Sigmoid colon (tissue), 7 donors: Measurements from ENCODE around the gene CNDP2. TPM values are rescaled to one million over a fixed set of nuclear protein-coding genes. Genes with fewer than 3 reads are reported as not detected.

ENCODE experiments used
- DNase-seq: peaks from one replicate; pipeline ENCODE4 v3.0.0-alpha.2; 2019
- H3K27ac ChIP-seq, 4 donors: fragments of 200-600 bp; sonication (generic); one replicate each; pipeline ENCODE4 v1.5.1; 2016 to 2019; ENCODE audit warnings: mild to moderate bottlenecking in 1 of 4
- H3K27me3 ChIP-seq, 3 donors: fragments of 200-600 bp; sonication (generic); one replicate each; pipeline ENCODE4 v1.5.1; 2019; ENCODE audit warnings: mild to moderate bottlenecking in 1 of 3
- H3K36me3 ChIP-seq, 4 donors: fragments of 200-600 bp; sonication (generic); one replicate each; pipeline ENCODE4 v1.5.1; 2016 to 2019
- H3K4me1 ChIP-seq, 4 donors: fragments of 200-600 bp; sonication (generic); one replicate each; pipeline ENCODE4 v1.5.1; 2017 to 2019
- H3K4me3 ChIP-seq, 4 donors: fragments of 200-600 bp; sonication (generic); one replicate each; pipeline ENCODE4 v1.5.1; 2017 to 2019; ENCODE audit warnings: mild to moderate bottlenecking in 2 of 4, moderate library complexity in 1 of 4
- H3K9me3 ChIP-seq, 4 donors: fragments of 200-600 bp in 3 of 4; sonication (generic) in 3 of 4; one replicate each; pipeline versions ENCODE4 v1.5.1 to v1.6.1; 2013 to 2019
- EP300 ChIP-seq, 4 donors: sonication (generic); formaldehyde crosslinking; IDR thresholded peaks; one replicate each; pipeline ENCODE4 v1.6.1; 2017; ENCODE audit warnings: antibody characterized with exemption in 4 of 4
- POLR2A ChIP-seq, 2 donors: fragments of 450-650 bp; IDR thresholded peaks; one replicate each; pipeline ENCODE4 v1.6.1; 2016; ENCODE audit warnings: antibody characterized with exemption in 2 of 2, mild to moderate bottlenecking in 2 of 2, moderate library complexity in 2 of 2
- POLR2AphosphoS5 ChIP-seq, 4 donors: sonication (generic); formaldehyde crosslinking; IDR thresholded peaks; one replicate each; pipeline ENCODE4 v1.6.1; 2017; ENCODE audit warnings: antibody characterized with exemption in 4 of 4
- WGBS, 2 donors: extraction: QIAGEN DNeasy Blood & Tissue Kit; methylation state at CpG; one replicate each; pipeline ENCODE4 v1.1.7; 2013; 5-methylcytosine and 5-hydroxymethylcytosine counted together
- intact Hi-C: fragments of 100-400 bp; cut with DNase I; formaldehyde crosslinking; loops from one replicate; pipeline ENCODE4 v1.15.1; 2023
- polyA plus RNA-seq, 3 donors: library from polyadenylated mRNA; stranded (reverse); fragments of 200-250 nt; gene quantifications; one replicate each; pipeline ENCODE4 v1.2.3, GENCODE V29; 2013
- total RNA-seq, 4 donors: library from RNA; depleted of rRNA; stranded (reverse); fragments of >200 nt; gene quantifications; one replicate each; pipeline ENCODE4 v1.1.0, GENCODE V29; 2016
- TF ChIP-seq, protein P1 (sequence below), 4 experiments: fragments of 450-650 bp in 3 of 4; fragments of 200-600 bp in 1 of 4; IDR thresholded peaks; one replicate each; pipeline ENCODE4 v1.5.1; 2016 to 2019; ENCODE audit warnings: antibody characterized with exemption in 4 of 4, mild to moderate bottlenecking in 3 of 4, moderate library complexity in 2 of 4
- donor health status: healthy with polysubstance abuse.
- donor health status: Bipolar disorder and iron deficiency.
- donor health status: healthy.

Gene CNDP2
- total RNA-seq: 10 to 100 TPM; 29.3 to 53.5 (median 46.4) TPM
- polyA plus RNA-seq: 100 to 1,000 TPM; 114 to 179 (median 132) TPM

DNA sequence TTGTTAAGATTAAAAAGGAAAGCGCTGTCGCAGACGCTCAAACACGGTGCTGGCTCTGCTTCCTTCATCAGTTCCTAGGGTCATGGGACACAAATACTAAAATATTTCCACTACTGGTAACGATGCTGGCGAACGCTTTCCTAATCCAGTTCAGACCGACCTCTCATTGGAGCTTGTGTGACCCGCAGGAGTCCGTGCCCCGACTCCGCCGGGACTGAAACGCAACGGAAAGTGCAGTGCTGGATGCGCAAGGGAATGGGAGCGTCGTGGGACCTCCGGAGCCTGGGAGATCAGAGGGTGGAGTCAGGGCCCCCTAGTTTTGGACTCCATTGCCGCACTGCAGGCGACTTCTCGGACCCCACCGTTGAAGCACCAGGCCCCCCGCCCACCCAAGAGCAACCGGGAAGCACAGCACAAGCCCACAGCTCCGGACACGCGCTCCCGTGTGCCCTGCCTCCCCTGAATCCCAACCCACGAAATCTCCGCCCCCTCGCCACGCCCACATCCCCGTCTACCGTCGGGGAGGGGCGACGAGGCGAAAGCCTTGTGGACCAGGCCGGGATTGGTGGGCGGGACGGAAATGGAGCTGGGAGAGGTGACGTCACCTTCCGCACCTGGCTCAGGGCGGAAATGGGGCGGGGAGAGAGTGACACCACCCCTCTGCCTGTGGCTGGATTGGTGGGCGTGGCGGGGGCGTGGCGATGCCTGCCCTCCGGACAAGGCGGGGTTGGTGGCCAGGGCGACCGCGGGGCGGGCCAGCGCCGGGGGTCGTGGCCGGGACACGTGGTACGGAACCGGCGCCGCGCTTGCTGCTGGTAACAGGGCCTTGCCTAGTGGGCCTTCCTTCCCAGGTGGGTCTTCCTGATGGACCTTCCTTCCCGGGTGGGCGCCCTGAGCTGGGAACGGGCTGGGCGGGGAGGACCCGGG, at the start of gene CNDP2:
Gene CNDP2, plus strand, starts transcription at position 783 of the 927 bp plus-strand sequence. CDS start 3,611 bp downstream, outside the sequence.
- H3K4me1 ChIP-seq: peaks cover 0 to 18% (median 9%) of the 10 kb centered on the region in 4 donors
- no peaks in the 10 kb centered on the region for H3K27me3 ChIP-seq
- DNase-seq: peak; percentile 100
- 1% methylated on average over 71 of the region's 71 CpGs for WGBS, 2 donors
- peak within 1 kb of the TSS; percentile 87 to 92 (median 90) for H3K27ac ChIP-seq
- peaks cover 0 to 2% (median 0%) of the 10 kb centered on the region in 4 donors for H3K9me3 ChIP-seq
- peak within 1 kb of the TSS; percentile 63 to 96 (median 84) for H3K4me3 ChIP-seq
- TF ChIP-seq POLR2AphosphoS5 (IDR thresholded peaks at IDR 0.05): peak; percentile 83 to 97 (median 91)
- TF ChIP-seq POLR2A (IDR thresholded peaks at IDR 0.05): peak; percentile 56 to 68
- no peak for TF ChIP-seq EP300 (IDR thresholded peaks at IDR 0.05)
- TF ChIP-seq, protein P1, sequence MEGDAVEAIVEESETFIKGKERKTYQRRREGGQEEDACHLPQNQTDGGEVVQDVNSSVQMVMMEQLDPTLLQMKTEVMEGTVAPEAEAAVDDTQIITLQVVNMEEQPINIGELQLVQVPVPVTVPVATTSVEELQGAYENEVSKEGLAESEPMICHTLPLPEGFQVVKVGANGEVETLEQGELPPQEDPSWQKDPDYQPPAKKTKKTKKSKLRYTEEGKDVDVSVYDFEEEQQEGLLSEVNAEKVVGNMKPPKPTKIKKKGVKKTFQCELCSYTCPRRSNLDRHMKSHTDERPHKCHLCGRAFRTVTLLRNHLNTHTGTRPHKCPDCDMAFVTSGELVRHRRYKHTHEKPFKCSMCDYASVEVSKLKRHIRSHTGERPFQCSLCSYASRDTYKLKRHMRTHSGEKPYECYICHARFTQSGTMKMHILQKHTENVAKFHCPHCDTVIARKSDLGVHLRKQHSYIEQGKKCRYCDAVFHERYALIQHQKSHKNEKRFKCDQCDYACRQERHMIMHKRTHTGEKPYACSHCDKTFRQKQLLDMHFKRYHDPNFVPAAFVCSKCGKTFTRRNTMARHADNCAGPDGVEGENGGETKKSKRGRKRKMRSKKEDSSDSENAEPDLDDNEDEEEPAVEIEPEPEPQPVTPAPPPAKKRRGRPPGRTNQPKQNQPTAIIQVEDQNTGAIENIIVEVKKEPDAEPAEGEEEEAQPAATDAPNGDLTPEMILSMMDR (IDR thresholded peaks at IDR 0.05): no peak
- intact Hi-C loops: loop anchor here (1.0 to 5.0 kb wide), 5 partner anchors 101 to 348 kb away; partner anchors contain the start of genes TIMM21 and ZNF407
- no peaks in the 10 kb centered on the region for H3K36me3 ChIP-seq

- no peak for DNase-seq
- H3K9me3 ChIP-seq: no peaks in the 10 kb centered on the region
- no peak overlapping the region for H3K4me3 ChIP-seq
- TF ChIP-seq, protein P1 (IDR thresholded peaks at IDR 0.05): no peak
- TF ChIP-seq POLR2A (IDR thresholded peaks at IDR 0.05) (no peak), EP300 (IDR thresholded peaks at IDR 0.05) (no peak), POLR2AphosphoS5 (IDR thresholded peaks at IDR 0.05) (no peak)
- no peaks in the 10 kb centered on the region for H3K4me1 ChIP-seq
- intact Hi-C loops: no loop called here
- H3K27me3 ChIP-seq: peaks cover 0 to 8% (median 0%) of the 10 kb centered on the region in 3 donors
- 96% methylated on average over 38 of the region's 38 CpGs for WGBS, 2 donors
- no peaks in the 10 kb centered on the region for H3K36me3 ChIP-seq
- H3K27ac ChIP-seq: no peak overlapping the region
These were observed 49.3 kb upstream of the CNDP2 start for GRCh38 chr18:74446631-74447403.

DNA sequence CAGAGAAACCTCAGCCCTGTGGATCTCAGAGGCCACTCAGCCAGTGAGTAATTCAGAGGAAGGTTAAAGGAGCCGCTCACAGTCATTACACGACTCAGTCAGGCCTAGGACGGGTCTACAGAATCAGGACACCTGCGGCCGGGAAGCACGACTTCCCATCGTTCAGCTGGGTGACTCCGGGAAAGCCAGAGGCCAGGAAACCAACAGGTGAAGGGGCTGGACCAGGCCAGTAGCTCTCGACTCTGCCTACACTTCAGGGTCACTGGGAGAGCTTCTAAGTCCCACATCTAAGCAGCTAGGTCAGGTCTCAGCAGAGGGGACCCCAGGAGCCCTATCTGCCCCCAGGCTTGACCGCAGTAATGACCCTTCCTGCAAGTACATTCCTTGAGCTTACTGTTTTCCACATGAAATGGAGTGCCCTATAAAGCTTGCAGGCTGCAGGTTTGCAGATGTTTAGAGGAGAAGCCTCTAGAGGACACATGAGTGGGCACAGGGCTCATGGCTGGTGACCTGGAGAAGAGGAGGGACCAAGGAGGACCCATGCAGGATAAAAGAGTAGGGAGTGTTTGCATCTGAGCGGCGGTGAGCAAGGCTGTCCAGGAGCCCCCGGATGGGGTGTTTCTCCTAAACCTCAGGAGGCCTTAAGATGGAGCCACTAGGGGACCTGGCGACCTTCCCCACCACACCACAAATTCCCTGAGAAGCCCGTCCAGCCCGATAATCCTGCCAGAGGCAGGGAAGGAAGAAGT, 48.6 kb upstream of the CNDP2 start:
- 92 to 93% methylated on average over 16 of the region's 16 CpGs for WGBS, 2 donors
- Histone ChIP-seq H3K27ac (no peak overlapping the region), H3K27me3 (peaks cover 0 to 8% (median 0%) of the 10 kb centered on the region in 3 donors), H3K9me3 (no peaks in the 10 kb centered on the region), H3K4me1 (no peaks in the 10 kb centered on the region), H3K4me3 (no peak overlapping the region), H3K36me3 (no peaks in the 10 kb centered on the region)
- intact Hi-C loops: no loop called here
- TF ChIP-seq POLR2AphosphoS5 (IDR thresholded peaks at IDR 0.05): no peak
- TF ChIP-seq, protein P1 (IDR thresholded peaks at IDR 0.05): no peak
- TF ChIP-seq EP300 (IDR thresholded peaks at IDR 0.05): no peak
- no peak for TF ChIP-seq POLR2A (IDR thresholded peaks at IDR 0.05)
- no peak for DNase-seq

GRCh38 chr18:74450626-74451025, 45.5 kb upstream of the CNDP2 start:
- Histone ChIP-seq H3K9me3 (no peaks in the 10 kb centered on the region), H3K4me1 (no peaks in the 10 kb centered on the region), H3K27me3 (peaks cover 8 to 37% (median 25%) of the 10 kb centered on the region in 3 donors), H3K4me3 (no peak overlapping the region), H3K36me3 (no peaks in the 10 kb centered on the region), H3K27ac (peak overlapping the region in 1 of 4 donors; percentile 14)
- TF ChIP-seq, protein P1 (IDR thresholded peaks at IDR 0.05): no peak
- no peak for TF ChIP-seq POLR2A (IDR thresholded peaks at IDR 0.05)
- no peak for TF ChIP-seq POLR2AphosphoS5 (IDR thresholded peaks at IDR 0.05)
- TF ChIP-seq EP300 (IDR thresholded peaks at IDR 0.05): no peak
- WGBS, 2 donors: 68 to 83% methylated on average over 7 of the region's 7 CpGs
- DNase-seq: no peak
- intact Hi-C loops: no loop called here
